NCI-H2227 treated with DMSO at 0.1 percent for 48 hours (cell line): Measurements from ENCODE around the gene EML6.

Experiments
- DNase-seq: peaks from one replicate; lab custom pipeline; 2025; lab: John Stamatoyannopoulos, UW

Gene EML6

GRCh38 chr2:54708584-54709335, 14.7 kb upstream of the EML6 start:
- peak; percentile 35 for DNase-seq

DNA sequence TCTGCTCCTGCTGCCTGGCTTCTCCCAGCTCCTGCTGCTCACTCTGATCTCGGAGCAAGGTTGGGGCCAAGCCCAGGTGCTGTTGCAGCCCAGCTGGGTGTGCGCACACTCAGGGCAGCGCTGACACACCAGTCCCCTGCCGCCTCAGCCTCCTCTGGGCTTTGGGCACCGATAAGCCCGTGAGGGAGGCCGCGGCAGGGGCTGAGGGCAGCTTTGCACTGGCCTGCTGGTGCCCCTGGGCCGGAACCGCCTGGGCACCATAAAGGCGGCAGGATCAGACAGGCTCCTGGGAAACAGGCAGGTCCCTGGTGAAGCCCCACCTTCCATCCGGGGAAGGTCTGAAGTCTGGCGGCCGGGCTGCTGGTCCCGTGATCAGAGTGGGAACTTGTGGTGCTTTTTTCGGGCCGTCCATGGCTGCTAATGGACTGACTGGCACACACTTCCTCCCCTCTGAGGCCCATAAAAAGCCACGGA, 14.1 kb upstream of the EML6 start:
- peak; percentile 40 for DNase-seq

DNA sequence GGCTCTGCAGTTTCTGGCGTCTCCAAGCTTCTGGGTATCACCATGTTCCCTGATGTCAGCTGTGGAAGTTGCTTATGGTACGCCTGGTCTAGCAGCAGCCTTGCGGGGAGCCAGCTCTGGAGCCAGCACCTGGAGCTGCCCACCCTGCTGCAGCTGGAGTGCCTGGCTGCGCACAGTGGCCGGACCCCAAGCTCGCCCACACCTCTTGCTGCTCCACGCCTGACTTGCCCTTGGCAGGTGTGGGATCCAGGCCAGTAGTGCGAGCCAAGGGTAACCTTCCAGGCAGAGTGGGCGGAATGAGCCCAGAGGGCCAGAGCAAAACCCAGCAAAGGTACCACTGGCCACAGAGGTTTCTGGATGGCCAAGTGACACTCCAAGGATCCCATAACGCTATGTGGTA, 13.2 kb upstream of the EML6 start:
- DNase-seq: no peak

DNA sequence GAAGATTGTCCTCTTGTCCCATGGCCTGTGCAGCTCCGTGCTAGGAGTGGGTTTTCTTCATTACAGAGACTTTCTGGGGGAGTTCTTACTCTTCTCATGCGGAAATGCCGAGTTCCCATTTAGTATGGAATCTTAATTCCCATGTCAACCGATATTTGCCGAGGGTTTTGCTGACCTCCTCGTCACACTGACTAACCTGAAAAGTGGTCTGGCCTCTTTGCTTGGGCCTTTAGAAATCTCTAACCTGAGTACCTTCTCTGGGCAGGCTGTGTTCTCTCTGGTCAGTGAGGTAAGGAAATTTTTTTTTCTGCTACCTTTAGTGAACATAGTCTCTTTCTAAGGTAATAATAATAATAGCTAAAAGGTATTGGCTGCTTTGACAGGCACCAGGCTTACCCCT, 10.9 kb upstream of the EML6 start:
- DNase-seq: no peak

DNA sequence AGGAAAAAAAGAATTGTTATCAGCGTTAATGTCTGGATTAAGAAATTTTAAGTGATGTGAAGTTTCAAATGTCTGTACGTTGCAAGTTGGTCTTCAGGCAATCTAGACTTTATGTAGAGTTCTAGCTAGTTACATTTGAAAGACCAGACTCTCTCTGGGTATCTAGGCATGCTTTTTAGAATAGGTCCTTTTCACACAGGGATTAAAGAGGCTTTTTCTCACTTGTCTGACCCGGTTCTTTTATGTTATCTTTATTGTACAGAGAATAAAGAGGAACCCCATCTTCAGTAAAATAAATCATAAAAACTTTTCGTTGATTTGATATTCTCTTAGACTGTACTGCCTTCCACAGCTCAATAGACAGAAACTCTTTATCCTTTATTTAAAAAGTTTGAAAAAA, 8.5 kb upstream of the EML6 start:
- DNase-seq: no peak

GRCh38 chr2:54716375-54716774, 7.1 kb upstream of the EML6 start:
- no peak for DNase-seq

DNA sequence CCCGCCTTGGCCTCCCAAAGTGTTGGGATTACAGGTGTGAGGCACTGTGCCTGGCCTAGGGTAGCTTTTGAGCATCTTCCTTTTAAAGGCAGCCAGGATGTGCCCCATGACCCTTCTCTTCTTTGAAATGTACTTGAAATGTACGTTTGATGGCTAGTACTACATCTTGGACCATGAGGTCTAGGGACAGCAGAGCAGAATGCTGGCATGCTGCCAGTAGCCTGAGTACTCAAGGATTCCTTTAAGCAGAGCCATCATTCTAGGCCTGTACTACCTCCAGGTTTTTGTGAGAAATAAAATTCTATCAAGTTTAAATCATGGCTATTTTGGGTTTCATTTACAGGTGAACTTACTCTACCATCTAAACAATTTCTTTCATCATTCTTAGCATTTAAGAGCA, 2.9 kb upstream of the EML6 start:
- DNase-seq: no peak

DNA sequence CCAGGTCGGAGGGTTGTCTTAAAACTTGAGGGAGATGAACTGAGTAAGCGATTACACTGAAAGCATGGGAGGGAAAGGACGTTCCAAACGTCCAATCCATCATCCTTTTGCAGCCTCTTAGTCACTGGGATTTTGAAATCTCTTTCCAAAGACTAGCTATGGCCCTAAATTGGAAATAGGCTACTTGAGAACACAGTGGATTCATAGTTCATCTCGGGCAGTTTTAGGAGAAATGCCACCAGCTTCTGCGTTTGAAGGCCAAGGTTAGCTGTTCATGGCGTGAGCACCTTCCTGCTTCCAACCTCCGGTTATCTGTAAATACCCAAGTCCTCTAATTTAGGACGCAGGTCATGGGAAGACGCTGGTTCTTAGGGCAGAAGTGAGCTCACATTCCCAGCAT, 821 bp upstream of the EML6 start:
- peak; percentile 54 for DNase-seq

DNA sequence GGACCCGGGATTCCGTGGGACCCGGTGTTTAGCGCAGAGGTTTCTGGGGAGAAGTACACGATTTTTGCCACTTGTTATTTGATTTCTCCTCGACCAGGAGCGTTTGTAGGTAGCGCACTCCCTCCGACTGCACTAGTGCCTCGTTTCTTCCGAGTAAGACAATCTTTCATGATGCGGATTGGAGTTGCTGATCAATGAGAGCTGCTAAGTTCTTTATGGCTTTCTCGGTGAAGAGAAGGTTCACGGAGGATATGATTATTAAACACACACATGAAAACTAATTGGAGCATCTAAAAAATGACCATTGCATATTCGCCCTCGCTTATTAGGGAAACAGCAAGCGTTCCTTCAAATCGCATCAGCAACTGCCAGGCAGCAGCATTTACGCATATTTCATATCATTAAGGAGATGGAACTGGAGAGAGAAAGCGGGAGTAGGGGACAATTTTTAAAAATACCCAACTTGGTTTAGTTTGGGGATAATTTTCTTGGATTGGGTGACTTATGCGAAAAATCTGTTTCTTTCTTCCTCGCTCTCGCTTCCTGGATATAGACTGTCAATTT, 616 bp downstream of the EML6 start:
- DNase-seq: peak; percentile 61

- DNase-seq: no peak
Observed at GRCh38 chr2:54724560-54725342, 1.3 kb downstream of the EML6 start.

DNA sequence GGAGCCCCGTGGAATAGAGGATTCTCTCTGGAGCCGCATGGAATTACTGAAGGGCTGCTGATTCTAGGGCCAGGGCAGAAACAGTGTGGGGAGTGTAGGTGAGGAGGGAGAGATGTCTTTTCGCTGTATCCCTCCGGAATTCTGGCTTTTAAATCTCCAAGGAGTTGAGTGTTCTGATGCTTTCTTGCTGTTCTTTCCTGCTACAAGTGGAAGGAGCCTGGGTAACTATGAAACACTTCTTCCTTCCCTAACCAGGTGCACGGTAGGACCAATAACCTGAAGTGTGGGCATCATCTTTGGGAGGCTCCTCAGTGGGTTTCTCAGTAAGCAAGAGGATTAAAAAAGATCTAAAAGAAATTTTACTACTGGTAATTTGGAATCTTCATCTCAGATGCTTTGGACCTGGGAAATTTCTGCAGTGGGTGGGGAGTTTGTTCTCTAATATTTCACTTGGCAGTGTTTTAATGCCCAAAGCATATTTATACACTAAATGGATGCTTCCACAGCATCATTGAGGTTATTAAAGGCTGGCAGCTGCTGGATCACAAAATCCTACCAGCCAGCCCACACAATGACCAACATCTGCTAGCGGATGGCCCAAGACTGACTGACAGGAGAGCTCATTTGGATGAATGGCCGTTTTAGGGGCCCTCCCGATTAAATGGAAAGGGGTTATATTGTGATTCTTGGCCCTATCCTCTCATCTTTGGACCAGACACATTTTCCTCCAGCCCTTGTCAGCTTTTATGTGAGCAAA, 2.1 kb downstream of the EML6 start:
- no peak for DNase-seq

DNA sequence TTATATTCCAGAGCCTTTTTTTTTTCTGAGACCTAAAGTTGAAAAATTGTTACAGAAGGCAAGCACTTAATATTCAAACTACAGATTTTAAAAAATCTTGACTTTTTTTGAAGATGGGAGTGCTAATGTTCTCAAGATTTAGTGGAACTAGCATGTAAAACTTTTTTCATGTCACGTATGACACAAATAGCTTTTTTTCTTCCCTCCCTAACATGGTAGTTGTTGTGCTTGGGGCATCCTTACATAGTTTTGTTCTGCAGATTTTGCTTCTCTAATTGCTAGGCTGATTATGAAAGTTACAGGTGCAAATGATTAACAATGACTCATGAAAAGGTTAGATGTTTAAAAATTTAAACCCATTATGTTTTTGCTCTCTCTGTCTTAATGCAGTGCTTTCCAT, 3.0 kb downstream of the EML6 start:
- no peak for DNase-seq

GRCh38 chr2:54726940-54727339, 3.5 kb downstream of the EML6 start:
- DNase-seq: no peak

GRCh38 chr2:54728669-54729120, 5.2 kb downstream of the EML6 start:
- no peak for DNase-seq

GRCh38 chr2:54735636-54736035, 12.2 kb downstream of the EML6 start:
- DNase-seq: no peak

DNA sequence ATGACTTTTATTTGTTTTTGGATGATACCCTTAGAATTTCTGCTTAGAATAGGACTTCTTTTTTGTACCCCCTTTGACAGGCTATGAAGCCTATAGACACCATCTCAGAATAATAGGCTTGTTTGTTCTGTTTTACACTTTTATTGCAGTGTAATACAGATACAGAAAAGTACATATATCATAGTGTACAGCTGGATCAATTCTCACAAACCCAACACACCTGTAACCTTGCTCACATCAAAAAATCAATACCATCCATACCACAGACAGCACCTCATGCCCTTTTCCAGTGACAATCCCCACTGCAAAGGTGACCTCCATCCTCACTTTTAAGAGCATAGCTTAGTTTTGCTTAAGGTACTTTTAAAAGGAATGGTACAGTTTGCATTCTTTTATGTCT, 14.8 kb downstream of the EML6 start:
- DNase-seq: no peak

DNA sequence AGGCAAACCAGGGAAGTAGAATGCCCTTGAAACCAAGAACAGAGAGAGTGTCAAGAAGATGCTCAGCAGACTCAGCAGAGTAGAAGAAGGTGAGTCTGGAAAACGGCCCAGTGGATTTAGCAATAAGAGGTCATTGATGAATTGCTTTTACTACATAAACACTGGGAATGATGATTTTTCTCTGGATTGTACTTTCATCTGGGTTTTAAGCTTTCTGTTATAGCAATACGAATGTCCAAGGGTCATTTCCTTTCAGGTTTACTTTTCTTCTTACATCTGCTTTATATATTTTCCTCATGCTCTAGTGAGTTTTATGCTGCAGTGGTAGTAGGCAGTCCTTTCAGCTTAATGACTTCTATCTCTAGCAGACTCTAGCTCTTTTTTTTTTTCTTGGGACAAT, 16.9 kb downstream of the EML6 start:
- no peak for DNase-seq

DNA sequence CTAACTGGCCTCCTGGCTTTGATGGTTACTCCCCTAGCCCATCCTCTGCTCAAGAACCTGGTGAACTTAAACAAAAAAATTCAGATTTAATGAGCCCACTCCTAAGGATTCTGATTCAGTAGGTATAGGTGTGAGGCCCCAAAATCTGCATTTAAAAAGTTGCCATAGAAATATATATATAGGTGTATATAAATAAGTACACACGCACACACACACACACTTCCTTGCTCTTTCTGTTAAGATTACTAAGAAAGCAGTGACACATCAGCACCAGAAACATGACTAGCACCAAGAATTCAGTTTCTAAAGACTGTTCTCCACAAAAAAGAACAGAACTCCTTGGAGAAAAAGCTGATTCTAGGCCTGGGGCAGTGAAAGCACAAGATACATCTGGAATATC, 17.8 kb downstream of the EML6 start:
- no peak for DNase-seq

GRCh38 chr2:54750040-54750439, 26.6 kb downstream of the EML6 start:
- no peak for DNase-seq

GRCh38 chr2:54752439-54752838, 29.0 kb downstream of the EML6 start:
- no peak for DNase-seq

- peak; percentile 30 for DNase-seq
Observed at GRCh38 chr2:54755641-54756326, 32.3 kb downstream of the EML6 start.

GRCh38 chr2:54757500-54757899, 34.0 kb downstream of the EML6 start:
- no peak for DNase-seq
